T-helper 9 cell (primary cell): ENCODE results near the gene TMEM168.

Experiments used
- DNase-seq: peaks from one replicate; pipeline ENCODE4 v3.0.0-alpha.2; 2020

TMEM168 gene

GRCh38 chr7:112714917-112715316, 75.3 kb downstream of the TMEM168 start:
- no peak for DNase-seq
